DND-41 (cell line): ENCODE results near the gene SP140.

Source experiments
- ATAC-seq: fragments of 200-7000 bp; cut with Tn5 transposase; 3 replicates; pipeline ENCODE4 v1.9.1; 2021; ENCODE audit warnings: low read depth; ENCODE audit not compliant: insufficient read depth
- DNase-seq: peaks from one replicate; pipeline ENCODE4 v3.0.0-alpha.2; 2020
- H2AFZ ChIP-seq: 2 replicates; pipeline ENCODE4 v1.6.0; 2012; ENCODE audit warnings: low read depth, low read length
- H3K27ac ChIP-seq: 2 replicates; pipeline ENCODE4 v1.5.1; 2012; ENCODE audit warnings: low read length, inconsistent platforms
- H3K27me3 ChIP-seq: fragments of 200-600 bp; sonication (generic); 2 replicates; pipeline ENCODE4 v1.6.0; 2012; ENCODE audit warnings: low read length, mild to moderate bottlenecking, inconsistent platforms; ENCODE audit not compliant: insufficient read depth, poor library complexity
- H3K36me3 ChIP-seq: 2 replicates; pipeline ENCODE4 v1.5.1; 2012; ENCODE audit warnings: low read length, inconsistent platforms; ENCODE audit not compliant: insufficient read depth
- H3K4me1 ChIP-seq: 2 replicates; pipeline ENCODE4 v1.5.1; 2012; ENCODE audit warnings: mild to moderate bottlenecking, low read length; ENCODE audit not compliant: insufficient read depth
- H3K4me2 ChIP-seq: 2 replicates; pipeline ENCODE4 v1.6.0; 2012; ENCODE audit warnings: mild to moderate bottlenecking, moderate library complexity, low read length, inconsistent platforms; ENCODE audit not compliant: insufficient read depth
- H3K4me3 ChIP-seq, 2 experiments: fragments of 200-600 bp in 1 of 2; shearing (Covaris generic) in 1 of 2; 2 replicates each; pipeline ENCODE4 v1.5.1; 2012 to 2016; ENCODE audit warnings: inconsistent platforms in 2 of 2, low read length in 2 of 2, mild to moderate bottlenecking in 2 of 2, low read depth in 1 of 2, moderate library complexity in 1 of 2
- H3K79me2 ChIP-seq: 2 replicates; pipeline ENCODE4 v1.6.0; 2012; ENCODE audit warnings: low read length, inconsistent platforms; ENCODE audit not compliant: insufficient read depth
- H3K9ac ChIP-seq: 2 replicates; pipeline ENCODE4 v1.6.0; 2012; ENCODE audit warnings: low read depth, mild to moderate bottlenecking, inconsistent platforms, low read length, moderate library complexity
- H3K9me3 ChIP-seq: 2 replicates; pipeline ENCODE4 v1.5.1; 2012; ENCODE audit warnings: low read length, moderate library complexity, mild to moderate bottlenecking, inconsistent platforms; ENCODE audit not compliant: insufficient read depth, severe bottlenecking
- H4K20me1 ChIP-seq: 2 replicates; pipeline ENCODE4 v1.6.0; 2012; ENCODE audit warnings: low read length; ENCODE audit not compliant: insufficient read depth
- CTCF ChIP-seq: IDR thresholded peaks from 2 replicates; pipeline ENCODE4 v1.5.1; 2012; ENCODE audit warnings: borderline replicate concordance, low read length, moderate library complexity, mild to moderate bottlenecking; ENCODE audit not compliant: poor library complexity, severe bottlenecking; ENCODE audit errors: extremely low read depth
- EZH2 ChIP-seq: IDR thresholded peaks from 3 replicates; pipeline ENCODE4 v1.6.1; 2012; ENCODE audit warnings: borderline replicate concordance, low read depth, mild to moderate bottlenecking, moderate library complexity, low read length, inconsistent platforms; ENCODE audit not compliant: severe bottlenecking

Gene SP140

DNA sequence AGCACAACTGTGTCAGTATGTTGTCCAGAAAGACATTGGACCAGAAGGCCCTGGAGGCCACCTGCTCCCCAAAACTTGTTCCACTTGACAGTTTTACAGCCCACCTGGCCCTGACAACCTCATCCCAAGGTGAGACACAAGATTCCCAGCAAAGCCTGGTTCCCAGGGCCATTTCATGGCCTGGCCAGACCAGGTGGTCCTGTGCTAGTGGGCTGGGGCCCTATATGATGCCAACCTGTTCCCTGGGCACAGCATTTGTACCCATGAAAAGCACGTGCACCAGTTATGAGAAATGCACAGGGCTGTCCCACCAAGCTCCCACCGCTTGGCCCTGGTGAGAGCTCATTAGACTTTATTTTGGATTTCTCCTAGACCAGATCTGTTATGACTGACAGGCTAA is 95.5 kb downstream of the SP140 start:
- no peak overlapping the region for H3K4me3 ChIP-seq
- H3K4me2 ChIP-seq = no peak overlapping the region
- TF ChIP-seq EZH2 (no peak), CTCF (no peak)
- ATAC-seq (no peak), DNase-seq (no peak)
- peaks cover 52% of the 10 kb centered on the region for H3K4me1 ChIP-seq
- H3K36me3 ChIP-seq = no peaks in the 10 kb centered on the region
- no peak overlapping the region for H3K9ac ChIP-seq
- no peaks in the 10 kb centered on the region for H3K9me3 ChIP-seq
- H4K20me1 ChIP-seq = no peaks in the 10 kb centered on the region
- peak overlapping the region; percentile 68 for H3K27ac ChIP-seq
- no peaks in the 10 kb centered on the region; the same call in 1 of the 2 replicates for H3K79me2 ChIP-seq
- H2AFZ ChIP-seq = no peak overlapping the region
- no peaks in the 10 kb centered on the region for H3K27me3 ChIP-seq

- ATAC-seq = no peak
- Histone ChIP-seq H2AFZ (no peak overlapping the region), H3K9ac (no peak overlapping the region), H3K4me2 (no peak overlapping the region), H3K36me3 (peaks cover 3% of the 10 kb centered on the region; the same call in 1 of the 2 replicates), H3K79me2 (peaks cover 15% of the 10 kb centered on the region), H3K27me3 (no peaks in the 10 kb centered on the region), H3K4me3 (no peak overlapping the region), H3K9me3 (no peaks in the 10 kb centered on the region), H3K4me1 (peaks cover 58% of the 10 kb centered on the region), H4K20me1 (no peaks in the 10 kb centered on the region), H3K27ac (no peak overlapping the region)
- no peak for DNase-seq
- no peak for TF ChIP-seq EZH2
- peak; percentile 64 for TF ChIP-seq CTCF
Observed at GRCh38 chr2:230322561-230323384, 97.2 kb downstream of the SP140 start.

- no peaks in the 10 kb centered on the region for H4K20me1 ChIP-seq
- peaks cover 23% of the 10 kb centered on the region for H3K79me2 ChIP-seq
- no peak overlapping the region for H3K4me3 ChIP-seq
- peaks cover 58% of the 10 kb centered on the region for H3K4me1 ChIP-seq
- no peaks in the 10 kb centered on the region for H3K9me3 ChIP-seq
- DNase-seq (no peak), ATAC-seq (no peak)
- H3K4me2 ChIP-seq = no peak overlapping the region
- TF ChIP-seq CTCF = no peak
- TF ChIP-seq EZH2 = no peak
- no peaks in the 10 kb centered on the region for H3K27me3 ChIP-seq
- H2AFZ ChIP-seq = no peak overlapping the region
- no peak overlapping the region for H3K9ac ChIP-seq
- peaks cover 3% of the 10 kb centered on the region; the same call in 1 of the 2 replicates for H3K36me3 ChIP-seq
- no peak overlapping the region for H3K27ac ChIP-seq
Observed at GRCh38 chr2:230323385-230324106, 98.0 kb downstream of the SP140 start.
